Stimulated activated CD4-positive, alpha-beta T cell treated with anti-CD3 and anti-CD28 coated beads, Interleukin-4, amount 100 ng/mL, for 24 hours (primary cell): ENCODE results near the gene RREB1.
A peak's percentile ranks its signal among the peaks of the same experiment; 100 is the strongest.
"Not testable (repeated sequence)": the region's sequence is repeated elsewhere in the genome, so short reads cannot be mapped to it uniquely, and the experiment has no call there.

Experiments
- DNase-seq: peaks from one replicate; pipeline ENCODE4 v3.0.0-alpha.2; 2020

Gene RREB1

DNA sequence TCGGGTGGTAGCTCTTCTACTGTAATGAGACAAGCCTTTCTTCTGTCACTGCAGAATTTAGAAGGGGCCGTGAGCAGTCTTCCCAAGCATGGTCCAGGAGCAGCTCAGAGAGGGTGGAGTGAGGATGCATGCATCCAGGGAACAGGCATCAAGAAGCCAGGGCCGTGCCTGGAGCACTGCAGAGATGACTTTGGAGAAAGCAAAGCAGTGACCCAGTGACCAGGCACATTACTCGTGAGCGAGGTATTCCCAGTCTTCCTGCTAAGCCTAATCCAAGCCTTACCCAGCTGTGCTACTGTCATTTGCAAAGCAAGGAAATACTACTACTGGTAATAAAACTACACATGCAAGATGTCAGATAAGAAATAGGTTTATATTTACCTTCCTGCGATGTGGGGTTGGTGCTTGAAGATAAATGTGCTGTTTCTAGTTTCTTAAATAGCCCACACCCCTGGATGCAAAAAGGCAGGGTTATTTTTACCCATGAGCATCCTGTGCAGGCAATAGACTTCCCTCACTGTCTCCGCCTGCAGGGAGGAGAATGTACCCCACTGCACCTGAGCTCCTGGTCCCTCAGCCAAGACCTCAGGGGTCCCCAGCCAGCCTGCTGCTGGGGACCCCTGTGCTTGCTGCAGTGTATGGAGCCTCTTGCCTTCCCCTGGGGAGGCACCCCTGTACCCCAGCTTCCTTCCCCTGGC is 142.3 kb downstream of the RREB1 start:
- DNase-seq, result no peak

DNA sequence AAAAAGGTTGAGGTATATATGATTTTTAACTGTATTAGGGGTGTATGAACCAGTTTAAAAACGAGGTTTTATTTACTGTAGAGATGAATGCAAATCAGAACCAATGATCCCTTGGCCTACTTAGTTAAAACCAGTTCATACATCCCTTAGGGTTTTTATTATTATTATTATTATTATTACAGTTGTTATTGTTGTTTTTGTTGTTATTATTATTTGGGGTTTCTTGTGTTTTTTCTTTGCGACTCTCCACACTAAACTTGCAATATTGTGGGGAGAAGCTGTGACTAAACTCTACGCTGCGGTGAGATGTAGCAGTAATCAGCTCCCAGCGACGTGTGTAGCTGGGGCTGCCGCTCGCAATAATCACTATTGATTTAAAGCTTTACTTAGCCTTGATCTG is 143.1 kb downstream of the RREB1 start:
- no peak for DNase-seq

DNA sequence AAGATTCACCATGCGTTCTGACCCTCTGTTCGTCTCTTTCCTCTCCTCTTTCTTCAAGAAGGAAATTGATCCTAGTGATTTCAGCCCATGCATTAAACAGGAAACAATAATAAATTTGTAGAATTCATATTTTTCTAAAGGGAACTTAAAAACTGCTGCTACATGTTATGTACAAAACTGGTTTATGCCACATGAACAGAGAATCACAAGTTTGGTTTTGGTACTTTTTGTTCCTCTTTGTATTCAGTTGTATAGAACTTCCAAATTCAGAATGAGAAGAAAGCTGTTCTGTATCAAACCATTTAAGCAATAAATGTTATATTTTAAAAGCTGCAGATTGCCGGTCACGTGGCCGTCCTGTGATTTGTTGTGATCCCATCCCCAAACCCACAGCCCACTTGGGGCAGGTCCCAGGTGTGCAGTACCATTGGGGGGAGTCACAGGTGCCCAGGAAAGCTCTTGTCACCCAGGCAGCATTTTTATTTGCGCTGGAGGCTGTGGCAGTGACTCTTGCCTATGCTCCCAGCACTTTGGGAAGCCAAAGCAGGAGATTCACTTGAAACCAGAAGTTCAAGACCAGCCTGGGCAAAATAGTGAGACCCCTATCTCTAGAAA is 144.0 kb downstream of the RREB1 start:
- no peak for DNase-seq

DNA sequence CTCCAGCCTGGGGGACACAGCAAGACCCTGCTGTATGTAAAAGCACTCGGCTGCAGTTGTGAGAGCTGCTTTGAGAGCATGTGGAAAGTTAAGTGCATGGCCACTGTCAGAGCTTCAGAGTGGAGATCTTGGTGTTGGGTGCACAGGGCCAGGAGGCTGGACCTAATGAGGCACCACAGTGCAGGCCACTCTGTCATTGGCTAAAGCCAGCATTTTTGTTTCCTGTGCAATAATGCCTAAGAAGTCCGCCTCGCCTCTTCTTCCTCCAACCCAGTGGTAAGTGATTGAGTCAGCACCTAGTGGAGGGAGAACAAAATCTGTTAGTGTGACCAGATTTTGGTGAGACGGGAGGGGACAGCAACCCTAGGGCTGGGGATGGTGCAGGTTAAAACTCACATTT is 144.6 kb downstream of the RREB1 start:
- no peak for DNase-seq

DNA sequence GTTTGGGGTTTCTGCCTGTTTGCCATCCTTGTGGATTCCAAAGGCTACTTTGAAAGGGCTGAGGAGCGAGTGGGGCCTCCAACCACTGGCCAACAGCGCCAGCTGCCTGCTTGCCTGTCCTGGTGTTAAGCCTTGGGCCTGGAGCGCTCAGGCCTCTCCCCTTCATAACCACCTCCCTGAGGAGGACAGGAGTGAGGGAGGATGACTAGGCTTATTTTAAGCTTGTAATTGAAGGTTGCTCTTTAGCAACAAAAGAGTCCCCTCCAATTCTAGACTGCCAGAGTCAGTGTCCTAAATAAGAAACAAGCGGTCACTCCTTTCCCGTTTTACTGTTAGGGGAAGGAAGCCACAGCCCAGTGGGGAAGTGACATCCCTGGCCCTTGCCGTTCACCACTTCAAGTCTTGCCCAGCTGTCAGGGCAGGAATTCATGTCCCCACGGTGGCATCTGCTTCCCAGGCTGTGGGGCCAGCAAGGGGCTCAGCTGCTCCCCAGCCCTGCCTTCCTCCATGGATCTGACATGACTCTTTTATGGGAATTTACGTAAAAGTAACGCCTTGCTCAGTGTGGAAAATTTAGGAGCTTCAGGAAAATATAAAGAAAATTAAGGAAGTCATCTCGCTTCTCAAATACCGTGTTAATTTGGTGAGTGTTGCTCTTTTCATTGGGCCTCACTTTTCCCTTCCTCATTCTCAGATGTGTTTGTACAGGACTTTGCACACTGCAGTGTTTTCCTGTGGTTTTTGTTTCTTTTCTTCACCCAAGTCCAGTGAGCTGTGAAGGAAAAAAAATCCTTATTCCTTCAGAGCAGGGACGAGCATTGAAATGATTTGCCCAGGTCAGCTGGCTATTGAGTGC is 147.4 kb downstream of the RREB1 start:
- DNase-seq, result no peak

DNA sequence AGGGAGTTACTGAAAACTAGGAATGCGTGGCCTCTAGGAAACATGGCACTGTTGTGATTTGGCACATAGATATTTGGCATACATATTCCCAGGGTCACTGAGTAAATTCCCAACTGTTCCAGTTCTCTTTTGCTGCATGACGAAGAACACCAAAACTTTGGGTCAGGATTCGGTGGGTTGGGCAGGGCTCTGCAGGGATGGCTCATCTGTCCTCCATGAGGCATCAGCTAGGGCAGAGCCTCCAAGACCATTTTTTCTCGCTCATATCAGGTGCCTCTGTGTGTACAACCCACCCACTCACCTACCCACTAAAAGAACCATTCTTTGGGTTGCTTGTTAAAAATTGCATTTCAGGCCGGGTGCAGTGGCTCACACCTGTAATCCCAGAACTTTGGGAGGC is 148.2 kb downstream of the RREB1 start:
- DNase-seq, result no peak

DNA sequence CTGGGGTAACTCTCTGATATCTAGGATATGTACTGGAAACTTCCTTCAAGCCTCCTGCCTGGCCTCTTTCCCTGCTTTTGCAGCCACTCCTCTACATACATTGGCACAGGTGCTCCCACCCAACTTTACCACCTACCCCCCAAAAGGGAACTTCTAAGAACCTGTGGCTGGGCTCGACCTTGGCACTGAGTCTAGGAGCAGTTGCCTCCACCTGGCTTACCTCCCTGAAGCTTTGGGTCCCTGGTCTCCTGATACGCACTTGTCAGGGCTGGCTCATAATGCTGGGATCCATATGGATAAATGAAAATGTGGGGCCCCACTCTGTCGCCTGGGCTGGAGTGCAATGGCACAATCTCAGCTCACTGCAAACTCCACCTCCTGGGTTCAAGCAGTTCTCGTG is 149.0 kb downstream of the RREB1 start:
- no peak for DNase-seq

DNA sequence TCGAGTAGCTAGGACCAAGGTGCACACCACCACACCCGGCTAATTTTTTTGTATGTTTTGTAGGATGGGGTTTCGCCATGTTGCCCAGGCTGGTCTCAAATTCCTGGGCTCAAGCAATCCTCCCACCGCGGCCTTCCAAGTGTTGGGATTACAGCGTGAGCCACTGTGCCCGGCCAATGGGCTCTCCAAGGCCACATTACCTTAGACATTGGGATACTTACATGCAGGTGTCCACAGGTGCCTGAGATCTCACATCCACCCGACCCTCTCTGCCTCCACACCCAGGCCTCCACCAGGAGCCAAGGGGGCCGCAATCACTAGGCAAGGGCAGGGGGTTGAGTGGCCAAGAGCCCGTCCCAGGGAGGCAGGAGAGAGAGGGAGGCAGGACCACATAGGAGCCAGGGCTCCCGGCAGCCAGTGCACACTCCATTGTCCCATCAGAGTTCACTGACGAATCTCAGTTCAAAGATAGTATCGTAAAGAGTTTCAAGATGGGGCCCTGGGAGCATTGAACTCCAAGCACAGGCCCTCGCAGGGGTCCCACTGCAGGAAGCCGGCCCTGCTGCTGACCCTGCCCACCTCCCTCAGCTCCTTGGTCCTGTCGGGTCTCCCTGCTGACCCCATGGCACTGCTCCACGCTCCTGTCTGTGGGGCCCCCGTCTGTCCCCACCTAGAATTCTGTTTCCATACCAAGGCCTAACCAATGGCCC is 149.9 kb downstream of the RREB1 start:
- DNase-seq, result no peak

DNA sequence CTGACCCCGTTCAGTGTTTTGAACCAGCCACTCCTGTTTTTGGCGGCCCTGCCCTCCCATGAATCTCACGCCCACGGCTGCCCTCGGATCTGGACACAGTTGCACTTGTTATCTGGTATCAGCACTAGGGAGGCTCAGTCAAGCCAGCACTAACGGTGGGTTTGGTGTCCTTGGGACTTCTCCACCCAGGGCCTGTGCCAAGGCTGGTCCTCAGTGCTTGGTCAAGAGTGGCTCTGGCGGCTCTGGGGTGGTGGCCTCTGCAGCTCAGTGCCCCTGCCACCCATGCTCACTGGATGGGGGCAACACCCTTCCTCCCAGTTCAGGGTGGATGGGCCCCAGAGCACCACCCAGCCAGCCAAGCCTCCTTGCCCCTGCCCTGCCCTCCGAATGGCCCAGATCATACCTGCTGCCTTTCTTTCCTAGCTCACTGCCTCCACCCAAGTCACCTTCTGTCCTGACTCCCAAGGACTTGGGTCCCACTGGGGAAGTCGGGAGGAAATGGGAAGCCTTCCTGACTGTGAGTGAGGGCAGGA is 150.5 kb downstream of the RREB1 start:
- DNase-seq, result no peak

DNA sequence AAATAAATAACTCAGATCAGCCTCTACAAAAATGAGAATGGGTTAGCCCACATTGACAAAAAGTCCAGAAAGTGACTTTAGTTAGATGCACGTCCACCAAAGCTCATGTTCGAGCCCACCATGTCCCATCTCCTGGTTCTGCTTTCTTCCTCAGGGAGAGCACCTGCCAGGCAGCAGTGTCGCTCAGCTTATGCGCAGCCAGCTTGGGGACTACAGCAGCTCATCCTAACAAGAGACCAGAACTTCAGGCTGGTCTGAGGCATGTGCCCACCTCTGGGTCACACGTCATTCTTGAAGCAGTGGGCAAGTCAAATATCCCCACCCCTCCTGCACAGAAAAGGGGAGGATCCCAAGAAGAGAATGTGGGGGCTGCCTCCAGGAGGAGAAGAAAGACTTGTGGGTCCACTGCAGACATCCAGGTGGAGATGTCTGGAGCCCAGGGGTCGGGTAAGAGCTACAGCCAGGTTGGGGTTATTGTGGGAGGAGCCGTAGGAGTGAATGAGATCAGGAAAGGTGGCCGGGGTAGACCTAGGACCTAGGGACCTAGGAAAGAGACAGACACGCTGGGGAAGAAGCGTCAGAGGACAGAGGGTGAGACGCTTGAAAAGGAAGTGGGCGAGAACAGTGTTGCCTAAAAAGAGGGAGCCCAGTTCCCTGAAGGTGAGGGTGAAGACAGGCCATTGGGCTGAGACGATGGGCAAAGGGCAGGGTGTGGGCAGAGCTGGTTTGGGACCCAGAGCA is 152.7 kb downstream of the RREB1 start:
- no peak for DNase-seq

DNA sequence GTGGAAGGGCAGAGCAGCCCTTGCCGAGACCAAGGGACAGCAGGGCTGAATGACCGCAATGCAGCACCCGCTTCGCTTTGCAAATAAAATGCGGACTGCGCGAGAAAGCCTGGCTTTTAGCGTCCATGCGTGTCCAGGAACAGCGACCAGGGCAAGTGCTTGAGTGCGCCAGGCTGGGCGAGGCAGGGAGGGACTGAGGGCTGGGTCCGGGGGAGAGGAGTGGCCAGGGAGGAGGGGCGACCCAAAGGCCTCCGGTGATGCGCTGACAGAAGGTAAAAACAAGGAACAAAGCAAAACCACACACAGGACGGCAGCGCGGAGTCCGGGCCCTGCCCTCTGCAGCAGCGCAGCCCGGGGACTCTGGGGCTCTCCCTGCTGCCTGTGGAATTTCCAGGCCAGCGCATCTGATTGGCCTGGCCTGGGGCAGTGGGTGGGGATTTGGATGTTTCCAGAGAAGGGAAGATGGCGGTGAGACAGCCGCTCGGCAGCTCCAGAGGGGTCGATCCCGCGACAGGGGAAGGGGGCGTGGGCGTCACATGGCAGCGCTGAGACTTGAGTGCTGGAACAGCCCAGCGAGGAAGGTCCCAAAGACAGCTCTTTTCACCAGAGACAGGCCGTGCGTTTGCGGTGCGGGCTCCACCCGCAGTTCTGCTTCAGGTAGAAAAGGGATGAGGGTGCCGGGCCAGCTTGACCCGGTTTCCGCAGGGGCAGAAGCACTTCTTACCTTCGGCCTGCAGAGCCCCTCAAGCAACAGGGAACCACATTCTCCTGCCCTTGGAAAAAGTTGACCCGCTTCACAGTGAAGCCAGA is 153.5 kb downstream of the RREB1 start:
- DNase-seq, result peak; percentile 63

DNA sequence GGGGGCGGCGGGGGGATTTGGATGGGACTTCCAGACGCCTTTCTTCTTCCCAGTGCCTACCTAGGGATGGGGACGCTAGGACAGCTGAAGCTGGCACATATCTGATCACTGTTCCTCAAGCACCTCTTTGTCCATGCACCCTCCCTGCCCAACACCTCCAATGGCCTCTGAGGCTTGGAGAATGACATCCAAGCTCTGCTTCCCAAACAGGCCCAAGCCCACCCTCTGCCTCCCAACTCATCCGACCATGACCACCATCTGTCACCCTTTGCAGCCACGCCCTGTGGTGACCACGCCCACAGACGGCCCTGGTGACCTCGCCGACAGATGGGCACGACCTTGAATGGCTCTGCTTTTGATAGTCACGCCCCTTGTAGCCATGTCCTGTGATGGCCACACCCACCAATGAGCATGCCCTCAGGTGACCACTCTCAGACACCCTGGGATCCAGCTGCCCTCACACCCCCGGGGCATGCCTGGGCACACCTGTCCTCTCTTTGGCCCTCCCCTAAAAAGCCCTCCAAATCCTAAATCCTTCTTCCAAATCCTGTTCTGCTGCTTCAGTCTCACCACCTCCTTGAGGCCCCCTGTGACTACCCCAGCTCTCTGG is 154.2 kb downstream of the RREB1 start:
- DNase-seq, result no peak

DNA sequence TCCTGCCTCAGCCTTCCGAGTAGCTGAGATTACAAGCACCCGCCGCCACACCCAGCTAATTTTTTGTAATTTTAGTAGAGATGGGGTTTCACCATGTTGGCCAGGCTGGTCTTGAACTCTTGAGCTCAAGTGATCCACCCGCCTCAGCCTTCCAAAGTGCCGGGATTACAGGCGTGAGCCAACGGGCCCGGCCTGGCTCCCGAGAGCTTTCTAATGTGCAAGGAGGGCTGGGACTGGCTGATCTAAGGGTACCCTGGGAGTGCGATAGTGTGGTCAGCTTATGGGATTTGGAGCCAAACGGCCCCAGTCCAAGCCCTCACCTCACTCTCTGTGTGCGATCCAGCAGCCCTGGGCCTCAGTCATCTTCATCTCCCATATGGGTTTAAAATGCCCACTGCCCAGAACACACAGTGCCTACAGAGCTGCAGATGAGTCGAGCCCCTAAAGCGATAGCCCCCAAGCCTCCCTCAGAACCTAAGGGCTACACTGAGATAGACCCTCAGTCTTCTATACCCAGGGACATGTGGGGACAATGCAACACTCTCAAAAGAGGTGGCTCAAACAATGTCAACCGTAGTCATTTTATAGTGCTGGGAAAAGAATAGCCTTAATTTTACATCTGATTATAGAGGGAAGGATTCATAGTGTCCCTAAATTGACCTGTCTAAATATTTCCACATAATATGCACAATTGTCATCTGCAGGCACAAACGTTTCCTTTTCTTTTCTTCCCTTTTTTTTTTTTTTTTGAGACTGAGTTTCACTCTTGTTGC is 155.2 kb downstream of the RREB1 start:
- no peak for DNase-seq

DNA sequence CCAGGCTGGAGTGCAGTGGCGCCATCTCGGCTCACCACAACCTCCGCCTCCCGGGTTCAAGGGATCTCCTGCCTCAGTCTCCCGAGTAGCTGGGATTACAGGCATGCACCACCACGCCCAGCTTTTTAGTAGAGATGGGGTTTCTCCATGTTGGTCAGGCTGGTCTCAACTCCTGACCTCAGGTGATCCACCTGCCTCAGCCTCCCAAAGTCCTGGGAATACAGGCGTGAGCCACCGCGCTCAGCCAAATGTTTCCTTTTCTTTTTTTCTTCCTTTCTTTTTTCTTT is 155.7 kb downstream of the RREB1 start:
- DNase-seq, result not testable (repeated sequence)

DNA sequence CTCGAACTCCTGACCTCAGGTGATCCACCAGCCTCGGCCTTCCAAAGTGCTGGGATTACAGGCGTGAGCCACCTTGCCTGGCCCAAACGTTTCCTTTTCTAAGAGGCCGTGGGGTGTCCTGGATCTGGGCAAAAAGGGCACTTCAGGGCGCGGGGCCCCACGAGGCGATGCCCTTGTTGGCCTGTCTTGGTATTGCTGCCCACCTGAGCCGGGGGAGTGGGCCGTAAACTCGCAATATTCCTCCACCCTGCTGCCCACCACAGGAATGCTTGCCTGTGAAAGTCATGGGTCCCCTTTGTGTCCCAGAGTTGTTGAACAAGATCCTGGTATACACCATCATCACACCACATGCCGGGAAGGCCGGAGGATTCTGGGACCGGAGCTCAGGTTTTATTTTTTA is 156.3 kb downstream of the RREB1 start:
- DNase-seq, result no peak

DNA sequence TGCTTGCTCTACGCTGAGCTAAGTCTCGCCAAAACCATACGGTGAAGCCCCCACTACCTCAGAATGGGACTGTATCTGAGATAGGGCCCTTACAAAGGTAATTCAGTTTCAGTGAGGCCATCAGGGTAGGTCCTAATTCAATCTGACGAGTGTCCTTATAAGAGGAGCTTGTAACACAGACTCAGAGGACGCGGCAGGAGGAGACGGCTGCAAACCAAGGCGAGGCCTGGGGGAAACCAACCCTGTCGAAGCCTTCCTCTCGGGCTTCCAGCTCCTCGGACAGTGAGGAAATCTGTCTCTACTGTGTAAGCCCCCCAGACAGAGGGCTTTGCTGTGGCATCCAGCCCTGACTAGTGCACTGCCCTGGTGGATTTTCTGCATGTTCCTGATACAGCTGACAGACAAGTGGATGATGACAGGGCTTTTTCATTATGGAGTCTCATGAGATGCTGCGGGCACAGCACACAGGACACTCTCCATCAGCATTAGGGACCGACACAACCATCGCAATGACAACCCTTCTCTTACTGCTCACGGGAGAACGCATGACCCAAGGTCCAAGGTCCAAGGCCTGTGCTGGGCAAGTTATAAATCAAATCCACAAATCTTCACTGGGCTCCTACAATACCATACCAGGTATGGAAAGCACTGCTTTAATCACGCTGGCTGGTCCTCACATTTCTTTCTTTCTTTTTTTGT is 157.1 kb downstream of the RREB1 start:
- no peak for DNase-seq

DNA sequence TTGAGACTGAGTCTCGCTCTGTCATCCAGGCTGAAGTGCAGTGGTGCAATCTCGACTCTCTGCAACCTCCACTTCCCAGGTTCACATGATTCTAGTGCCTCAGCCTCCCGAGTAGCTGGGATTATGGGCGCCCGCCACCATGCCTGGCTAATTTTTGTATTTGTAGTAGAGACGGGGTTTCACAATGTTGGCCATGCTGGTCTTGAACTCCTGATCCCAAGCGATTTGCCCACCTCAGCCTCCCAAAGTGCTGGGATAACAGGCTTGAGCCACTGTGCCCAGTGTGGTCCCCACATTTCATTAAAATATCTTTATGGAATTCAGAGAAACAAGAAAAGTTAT is 157.6 kb downstream of the RREB1 start:
- not testable (repeated sequence) for DNase-seq

DNA sequence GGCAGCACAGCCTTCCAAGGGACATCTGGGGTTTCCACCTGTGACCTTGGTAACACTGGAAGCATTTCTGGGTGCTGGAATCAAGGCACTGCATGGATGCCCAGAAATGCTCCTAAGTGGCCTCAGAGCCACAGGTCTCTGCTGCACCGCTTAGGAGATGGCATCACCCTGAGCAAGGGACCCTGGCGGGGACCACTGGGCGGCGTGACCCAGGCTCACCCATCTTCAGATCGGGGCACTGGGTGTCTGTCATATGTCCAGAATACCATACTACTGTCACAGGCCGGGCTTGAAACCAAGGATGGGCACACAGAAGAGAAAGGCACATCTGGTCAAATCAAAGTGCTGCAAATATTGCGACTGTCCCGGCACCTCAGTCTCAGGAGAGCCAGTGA is 159.3 kb downstream of the RREB1 start:
- no peak for DNase-seq

DNA sequence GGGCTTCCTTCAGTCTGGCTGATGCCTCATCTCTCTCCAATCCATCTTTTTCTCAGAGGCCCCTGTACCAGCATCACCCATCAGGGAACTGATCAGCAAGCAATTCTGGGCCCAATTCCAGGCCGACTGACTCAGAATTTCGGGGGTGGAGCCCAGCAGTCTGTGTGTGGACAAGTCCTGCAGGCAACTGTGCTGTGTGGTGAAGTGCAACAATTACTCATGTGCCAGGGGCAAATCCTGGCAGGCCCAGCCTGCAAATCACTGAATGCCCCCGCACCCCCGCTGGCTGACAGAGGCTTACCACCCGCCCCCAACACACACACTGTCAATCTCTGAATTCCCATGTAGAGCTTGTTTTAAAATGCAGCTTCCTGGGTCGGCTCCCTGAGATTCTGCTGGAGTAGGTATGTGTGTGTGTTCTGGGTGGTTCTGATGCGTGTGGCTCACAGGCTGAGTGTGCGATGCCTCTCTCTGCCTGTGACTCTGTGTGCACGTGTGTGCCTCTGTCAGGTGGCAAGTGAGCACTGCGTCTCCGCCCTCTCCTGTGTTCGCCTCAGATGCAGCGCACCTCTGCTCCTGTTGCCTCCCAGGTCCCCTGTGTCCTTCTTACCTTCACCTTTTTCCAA is 159.8 kb downstream of the RREB1 start:
- no peak for DNase-seq
